Measurements from ENCODE around the gene KIF21B.

Gene KIF21B

DNA sequence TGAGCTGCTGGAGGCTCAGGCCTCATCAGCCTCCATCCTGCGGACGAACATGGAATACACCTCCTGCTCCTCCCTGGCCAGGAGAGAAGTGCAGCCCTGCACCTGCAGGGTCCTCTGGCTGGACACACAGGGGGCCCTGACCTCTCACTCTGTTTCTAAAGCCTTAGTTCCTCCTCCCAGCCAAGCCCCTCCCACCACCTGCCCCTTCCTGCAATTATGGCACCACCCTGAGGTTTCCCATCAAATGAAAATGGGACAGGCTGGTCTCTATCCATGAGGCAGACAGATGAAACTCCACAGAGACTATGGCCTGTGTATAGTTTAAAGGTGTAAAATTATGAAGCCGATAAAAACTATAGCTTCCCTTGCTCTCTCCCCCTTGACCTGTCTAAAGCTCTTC is 46.1 kb upstream of the KIF21B start:
- no peak overlapping the region for H3K9ac ChIP-seq (ENCODE audit: low read depth, low read length, poor library complexity, severe bottlenecking)
- H3K79me2 ChIP-seq (ENCODE audit: insufficient read depth, low read length) = no peaks in the 10 kb centered on the region
- no peaks in the 10 kb centered on the region for H4K20me1 ChIP-seq (ENCODE audit: insufficient read depth, low read length, poor library complexity, severe bottlenecking)
- no peak for TF ChIP-seq EZH2phosphoT487 (IDR thresholded peaks at IDR 0.05; ENCODE audit: borderline replicate concordance)
- TF ChIP-seq, protein P1, sequence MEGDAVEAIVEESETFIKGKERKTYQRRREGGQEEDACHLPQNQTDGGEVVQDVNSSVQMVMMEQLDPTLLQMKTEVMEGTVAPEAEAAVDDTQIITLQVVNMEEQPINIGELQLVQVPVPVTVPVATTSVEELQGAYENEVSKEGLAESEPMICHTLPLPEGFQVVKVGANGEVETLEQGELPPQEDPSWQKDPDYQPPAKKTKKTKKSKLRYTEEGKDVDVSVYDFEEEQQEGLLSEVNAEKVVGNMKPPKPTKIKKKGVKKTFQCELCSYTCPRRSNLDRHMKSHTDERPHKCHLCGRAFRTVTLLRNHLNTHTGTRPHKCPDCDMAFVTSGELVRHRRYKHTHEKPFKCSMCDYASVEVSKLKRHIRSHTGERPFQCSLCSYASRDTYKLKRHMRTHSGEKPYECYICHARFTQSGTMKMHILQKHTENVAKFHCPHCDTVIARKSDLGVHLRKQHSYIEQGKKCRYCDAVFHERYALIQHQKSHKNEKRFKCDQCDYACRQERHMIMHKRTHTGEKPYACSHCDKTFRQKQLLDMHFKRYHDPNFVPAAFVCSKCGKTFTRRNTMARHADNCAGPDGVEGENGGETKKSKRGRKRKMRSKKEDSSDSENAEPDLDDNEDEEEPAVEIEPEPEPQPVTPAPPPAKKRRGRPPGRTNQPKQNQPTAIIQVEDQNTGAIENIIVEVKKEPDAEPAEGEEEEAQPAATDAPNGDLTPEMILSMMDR (conservative IDR thresholded peaks at IDR 0.05; ENCODE audit: low read length) = no peak
- peaks cover 13% of the 10 kb centered on the region for H3K4me1 ChIP-seq (ENCODE audit: insufficient read depth, low read length, poor library complexity, severe bottlenecking)
- no peak overlapping the region for H3K4me2 ChIP-seq (ENCODE audit: low read depth, low read length, poor library complexity, severe bottlenecking)
- H3K9me3 ChIP-seq (ENCODE audit: insufficient read depth, low read depth, low read length) = no peaks in the 10 kb centered on the region
- no peaks in the 10 kb centered on the region for H3K9me2 ChIP-seq (replicated peaks; ENCODE audit: low read depth, low read length)
- no peaks in the 10 kb centered on the region for H3K27me3 ChIP-seq (ENCODE audit: insufficient read depth, low read length, poor library complexity, severe bottlenecking)
- H3K4me3 ChIP-seq (ENCODE audit: low read length, poor library complexity, severe bottlenecking) = no peak overlapping the region
- H3K36me3 ChIP-seq (ENCODE audit: insufficient read depth, low read length) = no peaks in the 10 kb centered on the region
- no peaks in the 10 kb centered on the region for H3F3A ChIP-seq (ENCODE audit: low read depth)
- H2AFZ ChIP-seq (ENCODE audit: low read length) = peak overlapping the region; percentile 67

DNA sequence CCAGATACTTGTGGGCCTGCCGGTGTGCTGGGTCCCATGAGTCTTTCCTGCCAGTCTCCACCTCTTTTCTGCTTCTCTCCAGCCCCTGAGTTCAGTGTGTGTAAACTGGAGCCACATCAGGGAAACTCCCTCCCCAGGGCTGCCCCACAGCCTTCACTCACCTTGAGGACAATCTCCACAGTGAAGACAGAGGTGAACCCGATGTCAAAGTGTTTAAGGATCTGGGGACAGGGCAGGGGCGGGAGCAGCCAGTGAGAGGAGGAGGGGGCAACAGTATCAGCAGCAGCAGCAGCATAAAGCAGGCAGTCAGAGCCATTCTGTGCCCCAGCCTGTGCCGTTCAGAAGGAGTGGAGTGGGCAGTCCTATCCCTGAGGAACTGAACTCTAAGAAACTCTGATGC is 45.5 kb upstream of the KIF21B start:
- TF ChIP-seq EZH2phosphoT487 (IDR thresholded peaks at IDR 0.05; ENCODE audit: borderline replicate concordance) = no peak
- TF ChIP-seq, protein P1 (conservative IDR thresholded peaks at IDR 0.05; ENCODE audit: low read length) = no peak
- H3K79me2 ChIP-seq (ENCODE audit: insufficient read depth, low read length) = no peaks in the 10 kb centered on the region
- H2AFZ ChIP-seq (ENCODE audit: low read length) = peak overlapping the region; percentile 67; the same call in 1 of the 2 replicates
- peaks cover 13% of the 10 kb centered on the region for H3K4me1 ChIP-seq (ENCODE audit: insufficient read depth, low read length, poor library complexity, severe bottlenecking)
- H3K9me3 ChIP-seq (ENCODE audit: insufficient read depth, low read depth, low read length) = no peaks in the 10 kb centered on the region
- no peak overlapping the region for H3K9ac ChIP-seq (ENCODE audit: low read depth, low read length, poor library complexity, severe bottlenecking)
- H3K4me3 ChIP-seq (ENCODE audit: low read length, poor library complexity, severe bottlenecking) = no peak overlapping the region
- H3K27me3 ChIP-seq (ENCODE audit: insufficient read depth, low read length, poor library complexity, severe bottlenecking) = no peaks in the 10 kb centered on the region
- no peaks in the 10 kb centered on the region for H3F3A ChIP-seq (ENCODE audit: low read depth)
- no peaks in the 10 kb centered on the region for H3K36me3 ChIP-seq (ENCODE audit: insufficient read depth, low read length)
- no peak overlapping the region for H3K4me2 ChIP-seq (ENCODE audit: low read depth, low read length, poor library complexity, severe bottlenecking)
- no peaks in the 10 kb centered on the region for H4K20me1 ChIP-seq (ENCODE audit: insufficient read depth, low read length, poor library complexity, severe bottlenecking)
- no peaks in the 10 kb centered on the region for H3K9me2 ChIP-seq (replicated peaks; ENCODE audit: low read depth, low read length)

DNA sequence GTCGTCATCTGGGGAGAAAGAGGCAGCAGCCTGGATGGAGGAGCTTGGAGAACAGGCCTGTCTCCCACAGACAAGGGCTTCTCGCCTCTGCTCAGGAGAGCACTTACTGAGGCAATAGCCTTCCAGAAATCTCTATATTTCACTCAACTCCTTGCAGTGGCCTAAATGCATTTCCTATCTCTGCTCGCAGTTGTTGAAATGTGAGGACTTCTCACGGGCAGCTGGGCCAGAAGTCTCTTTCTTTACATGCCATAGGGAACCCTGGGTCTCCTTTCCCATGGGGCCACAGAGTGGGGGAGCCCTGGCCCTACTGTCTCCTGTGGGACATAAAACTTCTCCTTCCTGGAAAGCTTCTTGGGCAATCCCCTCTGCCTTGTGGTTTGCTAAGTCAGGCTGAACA is 43.5 kb upstream of the KIF21B start:
- Histone ChIP-seq H3K27me3 (ENCODE audit: insufficient read depth, low read length, poor library complexity, severe bottlenecking) (no peaks in the 10 kb centered on the region), H3K79me2 (ENCODE audit: insufficient read depth, low read length) (no peaks in the 10 kb centered on the region), H2AFZ (ENCODE audit: low read length) (no peak overlapping the region), H3F3A (ENCODE audit: low read depth) (no peaks in the 10 kb centered on the region), H3K4me3 (ENCODE audit: low read length, poor library complexity, severe bottlenecking) (no peak overlapping the region), H4K20me1 (ENCODE audit: insufficient read depth, low read length, poor library complexity, severe bottlenecking) (no peaks in the 10 kb centered on the region), H3K9me2 (replicated peaks; ENCODE audit: low read depth, low read length) (no peaks in the 10 kb centered on the region), H3K9ac (ENCODE audit: low read depth, low read length, poor library complexity, severe bottlenecking) (no peak overlapping the region), H3K4me2 (ENCODE audit: low read depth, low read length, poor library complexity, severe bottlenecking) (no peak overlapping the region), H3K36me3 (ENCODE audit: insufficient read depth, low read length) (no peaks in the 10 kb centered on the region), H3K9me3 (ENCODE audit: insufficient read depth, low read depth, low read length) (no peaks in the 10 kb centered on the region), H3K4me1 (ENCODE audit: insufficient read depth, low read length, poor library complexity, severe bottlenecking) (peaks cover 13% of the 10 kb centered on the region)
- no peak for TF ChIP-seq EZH2phosphoT487 (IDR thresholded peaks at IDR 0.05; ENCODE audit: borderline replicate concordance)
- TF ChIP-seq, protein P1 (conservative IDR thresholded peaks at IDR 0.05; ENCODE audit: low read length) = no peak
